Stimulated activated memory B cell treated with anti-CD40 and anti-IgM and Interleukin-4, amounts not matched to agents 10 μg/mL and 1 μg/mL and 100 μg/mL, for 72 hours (primary cell): ENCODE data around the gene FGGY.
"Not testable (repeated sequence)": the region's sequence is repeated elsewhere in the genome, so short reads cannot be mapped to it uniquely, and the experiment has no call there.

Source experiments
- ATAC-seq: fragments of 150-1000 bp; cut with Tn5 transposase; 2 replicates; pipeline ENCODE4 v1.10.0; 2021
- H3K27ac Mint-ChIP-seq: one replicate; pipeline ENCODE4 v1.8.0; 2022; ENCODE audit warnings: mild to moderate bottlenecking, mixed read lengths
- H3K27me3 Mint-ChIP-seq: one replicate; pipeline ENCODE4 v1.8.0; 2022; ENCODE audit warnings: mixed read lengths
- H3K36me3 Mint-ChIP-seq: one replicate; pipeline ENCODE4 v1.8.0; 2022; ENCODE audit warnings: mixed read lengths
- H3K4me1 Mint-ChIP-seq: one replicate; pipeline ENCODE4 v1.8.0; 2022; ENCODE audit warnings: mixed read lengths
- H3K4me3 Mint-ChIP-seq: one replicate; pipeline ENCODE4 v1.8.0; 2022; ENCODE audit warnings: mild to moderate bottlenecking, moderate library complexity, mixed read lengths
- H3K9me3 Mint-ChIP-seq: one replicate; pipeline ENCODE4 v1.8.0; 2022; ENCODE audit warnings: mixed read lengths

The FGGY gene

DNA sequence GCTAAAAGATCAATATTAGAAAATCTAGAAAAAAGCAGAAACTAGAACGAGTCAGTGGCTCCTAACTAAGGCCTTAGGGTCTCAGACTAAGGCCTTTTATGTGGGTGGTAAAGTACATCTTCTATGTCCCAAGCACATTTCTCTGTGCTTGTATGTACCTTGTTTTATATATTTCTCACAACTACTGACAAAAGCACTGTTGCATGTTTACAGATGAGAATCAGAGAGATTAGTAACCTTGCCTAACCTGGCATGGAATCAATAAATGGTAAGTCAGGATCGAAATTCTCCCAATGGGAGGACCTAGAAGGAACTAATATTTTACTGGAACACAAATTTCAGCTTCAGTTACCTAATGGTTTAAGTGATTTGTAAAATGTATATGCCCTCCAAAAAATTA is 160.9 kb downstream of the FGGY start:
- Mint-ChIP-seq H3K4me3 (no peak overlapping the region), H3K4me1 (peaks cover 7% of the 10 kb centered on the region), H3K27ac (no peak overlapping the region), H3K9me3 (peaks cover 4% of the 10 kb centered on the region), H3K27me3 (no peaks in the 10 kb centered on the region), H3K36me3 (peaks cover 44% of the 10 kb centered on the region)
- ATAC-seq, result no peak

DNA sequence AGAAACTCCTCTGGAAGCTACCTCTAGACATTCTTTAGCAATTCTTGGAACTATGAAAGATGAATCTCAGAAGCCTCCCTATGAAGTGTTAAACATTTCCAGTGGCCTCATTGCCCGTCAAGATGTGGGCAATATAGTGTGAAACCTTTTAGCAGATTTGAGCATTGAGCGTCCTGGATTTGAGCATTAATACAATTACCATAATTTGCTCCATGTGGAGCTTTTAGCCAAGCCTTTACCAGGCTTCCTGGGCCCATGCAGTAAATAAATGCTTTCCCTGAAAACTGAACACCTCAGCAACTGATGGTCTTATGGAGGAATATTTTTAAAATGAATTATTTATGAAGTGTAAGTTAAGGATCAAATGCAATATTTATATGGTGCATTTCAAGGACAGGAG is 162.0 kb downstream of the FGGY start:
- Mint-ChIP-seq H3K27me3 (no peaks in the 10 kb centered on the region), H3K9me3 (peaks cover 4% of the 10 kb centered on the region), H3K4me1 (peaks cover under 1% of the 10 kb centered on the region), H3K36me3 (peaks cover 39% of the 10 kb centered on the region), H3K27ac (no peak overlapping the region), H3K4me3 (no peak overlapping the region)
- ATAC-seq, result no peak

DNA sequence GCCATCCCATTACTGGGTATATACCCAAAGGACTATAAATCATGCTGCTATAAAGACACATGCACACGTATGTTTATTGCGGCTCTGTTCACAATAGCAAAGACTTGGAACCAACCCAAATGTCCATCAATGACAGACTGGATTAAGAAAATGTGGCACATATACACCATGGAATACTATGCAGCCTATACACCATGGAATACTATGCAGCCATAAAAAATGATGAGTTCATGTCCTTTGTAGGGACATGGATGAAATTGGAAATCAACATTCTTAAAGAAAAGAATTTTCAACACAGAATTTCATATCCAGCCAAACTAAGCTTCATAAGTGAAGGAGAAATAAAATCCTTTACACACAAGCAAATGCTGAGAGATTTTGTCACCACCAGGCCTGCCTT is 166.0 kb downstream of the FGGY start:
- peaks cover 19% of the 10 kb centered on the region for H3K36me3 Mint-ChIP-seq
- not testable (repeated sequence) for H3K27me3 Mint-ChIP-seq, H3K9me3 Mint-ChIP-seq, H3K4me1 Mint-ChIP-seq, H3K4me3 Mint-ChIP-seq, ATAC-seq, H3K27ac Mint-ChIP-seq

DNA sequence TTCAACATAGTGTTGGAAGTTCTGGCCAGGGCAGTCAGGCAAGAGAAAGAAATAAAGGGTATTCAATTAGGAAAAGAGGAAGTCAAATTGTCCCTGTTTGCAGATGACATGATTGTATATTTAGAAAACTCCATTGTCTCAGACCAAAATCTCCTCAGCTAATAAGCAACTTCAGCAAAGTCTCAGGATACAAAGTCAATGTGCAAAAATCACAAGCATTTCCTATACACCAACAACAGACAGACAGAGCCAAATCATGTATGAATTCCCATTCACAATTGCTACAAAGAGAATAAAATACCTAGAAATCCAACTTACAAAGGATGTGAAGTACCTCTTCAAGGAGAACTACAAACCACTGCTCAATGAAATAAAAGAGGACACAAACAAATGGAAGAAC is 168.6 kb downstream of the FGGY start:
- H3K4me3 Mint-ChIP-seq, ATAC-seq, H3K4me1 Mint-ChIP-seq, H3K9me3 Mint-ChIP-seq, H3K27ac Mint-ChIP-seq, H3K27me3 Mint-ChIP-seq: not testable (repeated sequence)
- H3K36me3 Mint-ChIP-seq, result peaks cover 15% of the 10 kb centered on the region

DNA sequence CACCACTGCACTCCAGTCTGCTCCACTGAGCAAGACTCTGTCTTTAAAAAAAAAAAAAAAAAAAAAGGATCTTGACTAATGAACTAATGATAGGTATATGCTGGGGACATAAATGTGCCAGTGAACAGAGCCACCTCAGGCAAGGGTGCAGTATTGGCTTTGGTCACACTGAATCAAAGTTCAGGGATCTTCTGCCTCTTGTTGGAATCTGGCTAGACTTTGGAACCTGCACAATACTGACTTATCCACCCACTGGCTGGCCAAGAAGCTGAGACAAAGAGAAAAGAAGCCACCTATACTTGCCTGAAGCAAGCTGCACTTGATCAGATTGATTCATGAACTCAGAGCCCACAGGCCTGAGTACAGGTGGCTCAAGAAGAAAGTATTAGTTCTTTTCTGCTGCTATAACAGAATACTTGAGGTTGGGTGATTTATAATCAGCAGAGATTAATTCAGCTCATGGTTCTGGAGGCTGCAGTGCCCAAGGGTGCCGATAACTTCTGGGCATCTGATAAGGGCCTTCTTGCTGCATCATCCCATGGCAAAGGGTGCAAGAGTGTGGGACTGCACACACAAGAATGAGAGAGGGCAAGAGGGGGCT is 172.0 kb downstream of the FGGY start:
- no peak for ATAC-seq
- no peak overlapping the region for H3K4me3 Mint-ChIP-seq
- no peaks in the 10 kb centered on the region for H3K4me1 Mint-ChIP-seq
- H3K27me3 Mint-ChIP-seq, result no peaks in the 10 kb centered on the region
- peaks cover 5% of the 10 kb centered on the region for H3K9me3 Mint-ChIP-seq
- peaks cover 24% of the 10 kb centered on the region for H3K36me3 Mint-ChIP-seq
- H3K27ac Mint-ChIP-seq, result no peak overlapping the region

DNA sequence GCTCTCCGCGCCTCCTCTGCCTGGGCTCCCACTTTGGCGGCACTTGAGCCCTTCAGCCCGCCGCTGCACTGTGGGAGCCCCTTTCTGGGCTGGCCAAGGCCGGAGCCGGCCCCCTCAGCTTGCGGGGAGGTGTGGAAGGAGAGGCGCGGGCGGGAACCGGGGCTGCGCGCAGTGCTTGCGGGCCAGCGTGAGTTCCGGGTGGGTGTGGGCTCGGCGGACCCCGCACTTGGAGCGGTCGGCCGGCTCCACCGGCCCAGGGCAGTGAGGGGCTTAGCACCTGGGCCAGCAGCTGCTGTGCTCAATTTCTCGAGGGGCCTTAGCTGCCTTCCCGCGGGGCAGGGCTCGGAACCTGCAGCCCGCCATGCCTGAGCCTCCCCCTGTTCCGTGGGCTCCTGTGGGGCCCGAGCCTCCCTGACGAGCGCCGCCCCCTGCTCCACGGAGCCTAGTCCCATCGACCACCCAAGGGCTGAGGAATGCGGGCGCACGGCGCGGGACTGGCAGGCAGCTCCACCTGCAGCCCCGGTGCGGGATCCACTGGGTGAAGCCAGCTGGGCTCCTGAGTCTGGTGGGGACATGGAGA is 175.2 kb downstream of the FGGY start:
- H3K4me3 Mint-ChIP-seq, H3K4me1 Mint-ChIP-seq, H3K27ac Mint-ChIP-seq, H3K27me3 Mint-ChIP-seq, H3K9me3 Mint-ChIP-seq, ATAC-seq: not testable (repeated sequence)
- peaks cover 24% of the 10 kb centered on the region for H3K36me3 Mint-ChIP-seq

DNA sequence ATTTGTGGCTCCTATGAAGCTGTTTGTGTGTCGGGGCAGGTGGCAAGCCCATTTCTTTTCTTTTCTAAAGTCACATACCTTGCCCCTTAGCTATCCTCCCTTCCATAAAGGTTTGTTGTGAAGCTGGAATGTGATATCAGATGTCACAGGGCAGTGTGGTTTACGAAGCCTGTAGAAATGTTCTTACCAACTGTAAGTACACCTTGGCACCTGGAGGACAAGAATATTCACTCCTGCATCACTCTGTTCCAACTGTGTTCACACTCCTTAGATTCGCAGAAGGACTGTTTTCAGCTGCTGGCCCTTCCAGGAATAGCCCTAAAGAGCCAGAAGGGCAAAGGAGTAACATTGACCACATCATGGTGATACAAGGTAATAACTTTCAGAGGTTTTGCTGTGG is 176.9 kb downstream of the FGGY start:
- Mint-ChIP-seq H3K36me3 (peaks cover 24% of the 10 kb centered on the region), H3K9me3 (peaks cover 3% of the 10 kb centered on the region), H3K27me3 (no peaks in the 10 kb centered on the region), H3K27ac (no peak overlapping the region), H3K4me1 (no peaks in the 10 kb centered on the region), H3K4me3 (no peak overlapping the region)
- ATAC-seq, result no peak

DNA sequence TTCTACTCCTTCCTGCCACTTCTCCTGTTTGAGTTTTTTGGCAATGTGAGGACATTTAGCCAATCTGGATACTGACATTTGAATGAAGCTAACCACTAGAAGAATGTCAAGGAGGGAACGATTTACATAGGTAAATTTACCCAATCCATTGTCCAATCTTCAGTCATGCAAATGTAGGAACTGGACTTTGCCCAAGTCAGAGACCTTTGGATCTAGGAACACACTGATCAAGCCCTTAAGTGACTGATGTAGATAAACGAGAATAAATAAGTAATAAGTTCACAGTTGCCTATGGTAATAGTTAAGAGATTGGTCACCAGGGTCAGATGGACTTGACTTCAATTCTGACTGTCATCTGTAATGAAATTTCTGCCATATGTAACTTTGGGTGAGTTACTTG is 177.6 kb downstream of the FGGY start:
- Mint-ChIP-seq H3K36me3 (peaks cover 24% of the 10 kb centered on the region), H3K27me3 (no peaks in the 10 kb centered on the region), H3K9me3 (peaks cover 3% of the 10 kb centered on the region), H3K27ac (no peak overlapping the region), H3K4me3 (no peak overlapping the region), H3K4me1 (no peaks in the 10 kb centered on the region)
- no peak for ATAC-seq

DNA sequence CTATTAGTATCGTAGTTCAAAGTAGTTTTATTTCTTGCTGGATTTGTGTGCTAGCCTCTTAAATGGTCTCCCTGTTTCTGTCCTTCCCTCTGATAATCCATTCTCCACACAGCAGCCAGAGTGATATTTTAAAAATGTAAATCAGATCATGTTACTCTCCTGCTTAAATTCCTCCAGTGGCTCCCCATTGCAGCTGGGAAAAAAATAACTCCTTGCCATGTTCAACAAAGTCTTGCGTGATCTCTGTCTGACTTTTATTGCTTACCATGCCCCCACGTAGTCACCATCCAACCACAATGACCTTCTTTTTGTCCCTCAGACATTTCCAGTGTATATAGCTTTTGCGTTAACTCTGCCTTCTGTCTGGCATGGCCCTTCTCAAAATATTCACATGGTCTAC is 178.8 kb downstream of the FGGY start:
- Mint-ChIP-seq H3K9me3 (no peaks in the 10 kb centered on the region), H3K36me3 (peaks cover 19% of the 10 kb centered on the region), H3K4me3 (no peak overlapping the region), H3K27me3 (no peaks in the 10 kb centered on the region), H3K27ac (no peak overlapping the region), H3K4me1 (no peaks in the 10 kb centered on the region)
- ATAC-seq, result no peak

DNA sequence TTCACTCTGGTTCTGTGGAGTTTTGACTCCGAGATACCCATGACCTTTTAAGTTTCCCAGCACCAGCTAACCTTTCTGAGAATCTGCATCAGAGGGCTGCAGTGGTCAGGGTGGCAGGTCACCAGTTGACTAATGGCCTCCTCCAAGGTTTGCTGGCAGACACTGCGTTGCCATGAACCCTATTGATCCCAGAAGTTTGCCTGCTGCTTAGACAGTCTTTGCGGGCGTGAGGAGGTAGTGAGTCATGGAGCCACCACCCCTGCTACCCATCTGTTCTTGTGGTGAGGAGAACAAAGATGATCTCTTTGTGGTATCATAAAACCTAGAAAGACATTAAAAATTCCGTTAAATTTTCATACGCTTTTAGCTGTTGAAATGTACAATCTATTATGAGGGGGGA is 180.4 kb downstream of the FGGY start:
- H3K27ac Mint-ChIP-seq, result no peak overlapping the region
- no peaks in the 10 kb centered on the region for H3K4me1 Mint-ChIP-seq

DNA sequence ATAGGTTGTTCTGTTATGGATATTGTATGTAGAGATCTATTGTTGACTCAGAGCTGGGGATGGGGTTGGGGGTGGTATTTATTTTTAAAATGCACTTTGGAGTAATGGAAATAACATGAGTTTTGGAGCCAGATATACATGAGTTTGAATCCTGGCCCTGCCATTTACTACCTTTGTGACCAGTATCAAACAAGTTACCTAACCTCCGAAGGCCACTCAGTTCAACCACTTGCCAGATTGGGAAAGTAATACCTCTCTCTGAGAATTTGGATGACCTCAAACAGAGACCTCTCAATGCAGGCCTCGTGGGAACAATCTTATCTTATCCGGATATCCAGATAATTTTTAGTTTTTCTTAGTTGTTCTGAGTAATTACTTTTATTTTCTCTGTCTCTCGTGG is 181.0 kb downstream of the FGGY start:
- Mint-ChIP-seq H3K9me3 (no peaks in the 10 kb centered on the region), H3K27ac (no peak overlapping the region), H3K27me3 (no peaks in the 10 kb centered on the region), H3K4me3 (no peak overlapping the region), H3K4me1 (peaks cover under 1% of the 10 kb centered on the region), H3K36me3 (peaks cover 4% of the 10 kb centered on the region)
- ATAC-seq, result no peak

More for the DNA sequence above, 180.4 kb downstream of the FGGY start:
- Mint-ChIP-seq H3K36me3 (peaks cover 9% of the 10 kb centered on the region), H3K4me3 (no peak overlapping the region), H3K9me3 (no peaks in the 10 kb centered on the region), H3K27me3 (no peaks in the 10 kb centered on the region)
- ATAC-seq, result no peak

DNA sequence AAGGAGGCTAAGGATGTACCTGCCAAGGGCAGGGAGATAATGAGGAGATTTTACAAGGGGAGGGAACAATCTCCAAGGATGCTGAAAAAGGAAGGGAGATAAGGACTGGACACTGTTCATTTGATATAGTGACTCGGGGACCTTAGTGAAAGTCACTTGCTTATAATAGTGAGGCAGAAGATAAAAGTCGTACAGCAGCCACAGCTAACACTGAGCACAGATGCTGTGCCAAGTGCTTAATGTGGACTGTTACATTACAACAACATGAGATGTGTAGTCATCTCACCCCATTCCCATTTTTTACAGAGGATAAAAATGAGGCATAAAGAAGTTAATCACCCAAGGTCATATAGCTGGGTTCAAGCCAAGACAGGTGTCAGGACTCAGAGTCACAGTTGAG is 181.9 kb downstream of the FGGY start:
- no peaks in the 10 kb centered on the region for H3K36me3 Mint-ChIP-seq
- H3K4me3 Mint-ChIP-seq, result no peak overlapping the region
- no peaks in the 10 kb centered on the region for H3K27me3 Mint-ChIP-seq
- ATAC-seq, result no peak
- H3K4me1 Mint-ChIP-seq, result peaks cover 10% of the 10 kb centered on the region
- H3K27ac Mint-ChIP-seq, result no peak overlapping the region
- no peaks in the 10 kb centered on the region for H3K9me3 Mint-ChIP-seq

DNA sequence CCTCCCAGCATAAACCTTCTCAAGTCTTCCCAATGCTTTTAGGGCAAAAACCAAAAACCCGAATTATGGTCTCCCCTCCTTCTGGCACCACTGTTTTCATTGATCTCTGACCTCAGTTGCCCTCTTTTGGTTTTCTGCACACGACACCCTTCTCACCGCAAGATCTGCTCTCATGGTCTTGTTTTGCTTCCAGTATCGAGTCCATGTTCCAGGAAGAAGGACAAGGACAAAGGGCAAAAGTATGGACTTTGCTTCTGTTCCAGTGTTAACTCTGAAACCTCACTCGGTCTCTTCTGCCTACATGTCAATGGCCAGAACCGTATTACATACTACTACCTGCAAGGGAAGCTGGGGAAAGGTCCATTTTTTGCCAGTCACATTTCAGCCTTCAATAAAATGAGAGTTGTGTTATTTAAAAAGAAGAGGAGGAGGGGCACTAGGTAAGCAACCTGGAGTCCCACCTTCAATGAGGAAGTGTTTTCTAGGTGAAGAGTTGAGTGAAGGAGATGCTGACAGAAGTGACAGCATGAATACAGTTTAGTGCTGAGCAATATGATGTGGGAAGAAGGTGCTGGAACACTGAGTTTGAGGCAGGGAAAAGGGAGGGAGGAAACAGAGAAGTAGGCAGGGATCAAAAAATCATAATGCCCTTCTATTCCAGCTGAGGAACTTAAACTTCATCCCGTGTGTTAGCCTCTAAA is 183.4 kb downstream of the FGGY start:
- Mint-ChIP-seq H3K4me3 (no peak overlapping the region), H3K9me3 (no peaks in the 10 kb centered on the region), H3K27ac (no peak overlapping the region), H3K36me3 (no peaks in the 10 kb centered on the region), H3K4me1 (peaks cover 17% of the 10 kb centered on the region), H3K27me3 (no peaks in the 10 kb centered on the region)
- no peak for ATAC-seq

DNA sequence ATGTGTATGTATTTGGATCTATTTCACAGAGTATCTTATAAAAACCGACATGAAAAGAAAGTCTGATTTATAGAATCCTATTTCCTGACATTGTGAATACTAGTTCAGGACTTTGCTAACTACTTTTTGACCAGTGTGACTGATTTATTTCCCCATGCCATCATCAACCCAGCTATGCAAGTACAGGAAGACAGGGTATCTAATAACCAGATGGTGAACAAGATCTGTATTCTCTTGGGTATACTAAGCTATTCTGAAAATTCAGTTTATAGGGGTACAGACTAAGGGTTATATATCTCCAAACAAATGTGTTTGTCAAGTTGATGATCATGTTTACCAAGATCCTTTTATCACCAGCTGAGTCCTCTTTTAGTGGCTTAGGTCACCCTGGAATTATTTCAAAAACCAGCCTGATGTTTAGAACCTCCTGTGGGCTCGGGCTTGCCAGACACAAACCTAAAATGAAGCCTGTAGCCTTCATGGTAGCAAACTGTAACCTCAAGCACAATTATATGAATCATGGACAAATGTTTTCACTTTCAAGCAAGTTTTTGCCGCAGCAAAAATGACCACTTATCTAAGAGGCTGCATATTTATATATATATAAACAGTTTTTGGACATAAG is 185.1 kb downstream of the FGGY start:
- Mint-ChIP-seq H3K27me3 (no peaks in the 10 kb centered on the region), H3K9me3 (no peaks in the 10 kb centered on the region), H3K4me3 (no peak overlapping the region), H3K27ac (no peak overlapping the region), H3K4me1 (peaks cover 17% of the 10 kb centered on the region), H3K36me3 (no peaks in the 10 kb centered on the region)
- ATAC-seq, result no peak

DNA sequence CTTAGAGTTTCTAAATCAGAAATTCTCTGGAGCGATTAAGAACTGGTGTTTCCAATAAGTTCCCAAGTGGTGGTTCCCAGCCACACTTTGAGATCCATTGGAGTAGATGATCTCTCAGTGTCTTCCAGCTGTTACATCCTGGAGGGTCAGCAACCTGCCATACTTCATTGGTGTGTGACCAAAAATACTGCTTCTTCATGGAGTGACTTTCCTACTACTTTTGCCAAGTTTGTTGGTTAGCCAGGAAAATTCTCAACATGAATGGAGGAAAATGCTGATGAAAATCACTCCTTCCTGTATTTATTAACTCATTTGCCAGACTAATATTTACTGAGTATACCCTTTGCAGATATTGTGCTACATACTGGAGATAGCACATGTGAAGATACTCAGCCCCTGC is 186.1 kb downstream of the FGGY start:
- Mint-ChIP-seq H3K27ac (no peak overlapping the region), H3K9me3 (no peaks in the 10 kb centered on the region), H3K4me3 (no peak overlapping the region), H3K27me3 (no peaks in the 10 kb centered on the region), H3K36me3 (no peaks in the 10 kb centered on the region), H3K4me1 (peaks cover 17% of the 10 kb centered on the region)
- no peak for ATAC-seq

DNA sequence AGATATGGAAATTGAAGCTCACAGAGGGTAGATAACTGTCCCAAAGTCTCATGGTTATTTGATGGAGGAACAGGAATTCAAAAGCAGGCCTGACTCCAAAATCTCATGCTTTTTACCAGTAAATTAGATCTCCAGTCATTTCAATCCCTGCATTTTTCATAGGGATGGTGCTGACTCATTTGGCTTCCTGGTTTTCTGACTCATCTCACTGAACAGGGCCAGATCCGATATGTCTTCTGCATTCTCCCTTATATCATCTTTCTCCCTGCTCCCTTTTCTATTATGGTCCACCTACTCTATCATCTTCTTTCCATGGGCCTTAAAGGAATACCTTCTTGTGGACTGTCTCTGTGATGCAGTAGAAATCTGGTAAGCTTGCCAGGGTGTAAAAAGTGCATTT is 187.2 kb downstream of the FGGY start:
- Mint-ChIP-seq H3K27me3 (no peaks in the 10 kb centered on the region), H3K36me3 (no peaks in the 10 kb centered on the region), H3K9me3 (no peaks in the 10 kb centered on the region), H3K4me1 (peaks cover 17% of the 10 kb centered on the region), H3K27ac (peak overlapping the region; percentile 35), H3K4me3 (no peak overlapping the region)
- ATAC-seq, result no peak
